Smooth muscle cell (in vitro differentiated cells): ENCODE data around the gene FCGR3A. TPM values are rescaled to one million over a fixed set of nuclear protein-coding genes. Genes with fewer than 3 reads are reported as not detected.
A peak's percentile ranks its signal among the peaks of the same experiment; 100 is the strongest.

Experiments
- DNase-seq: peaks from one replicate; lab custom pipeline; 2025; ENCODE audit not compliant: unreplicated experiment; lab: John Stamatoyannopoulos, UW
- H2AFZ ChIP-seq: fragments of 200-600 bp; sonication (generic); 2 replicates; pipeline ENCODE4 v1.6.0; 2016; ENCODE audit warnings: antibody characterized with exemption, low read depth, mild to moderate bottlenecking
- H3F3A ChIP-seq: fragments of 200-600 bp; sonication (generic); 2 replicates; pipeline ENCODE4 v1.6.0; 2017; ENCODE audit warnings: antibody characterized with exemption, low read depth
- H3K27ac ChIP-seq: fragments of 200-600 bp; sonication (generic); 2 replicates; pipeline ENCODE4 v1.5.1; 2016; ENCODE audit warnings: low read depth, mild to moderate bottlenecking
- H3K27me3 ChIP-seq: fragments of 200-600 bp; sonication (generic); 2 replicates; pipeline ENCODE4 v1.6.1; 2016; ENCODE audit warnings: low read depth, mild to moderate bottlenecking
- H3K36me3 ChIP-seq: fragments of 200-600 bp; sonication (generic); 2 replicates; pipeline ENCODE4 v1.5.1; 2016; ENCODE audit warnings: low read depth
- H3K4me1 ChIP-seq: fragments of 200-600 bp; sonication (generic); 2 replicates; pipeline ENCODE4 v1.5.1; 2016; ENCODE audit warnings: low read depth
- H3K4me2 ChIP-seq: fragments of 200-600 bp; sonication (generic); 2 replicates; pipeline ENCODE4 v1.6.0; 2016; ENCODE audit warnings: mild to moderate bottlenecking
- H3K4me3 ChIP-seq: fragments of 200-600 bp; sonication (generic); 2 replicates; pipeline ENCODE4 v1.5.1; 2016; ENCODE audit warnings: mild to moderate bottlenecking
- H3K79me2 ChIP-seq: fragments of 200-600 bp; sonication (generic); 2 replicates; pipeline ENCODE4 v1.6.0; 2016; ENCODE audit warnings: low read depth, mild to moderate bottlenecking
- H3K9ac ChIP-seq: fragments of 200-600 bp; sonication (generic); 2 replicates; pipeline ENCODE4 v1.6.0; 2016; ENCODE audit warnings: low read depth
- H3K9me3 ChIP-seq: fragments of 200-600 bp; sonication (generic); replicated peaks from 2 replicates; pipeline ENCODE4 v1.5.1; 2016; ENCODE audit warnings: low read depth
- H4K20me1 ChIP-seq: fragments of 200-600 bp; sonication (generic); 2 replicates; pipeline ENCODE4 v1.6.0; 2016; ENCODE audit warnings: low read depth
- CTCF ChIP-seq: fragments of 200-600 bp; sonication (generic); IDR thresholded peaks from 2 replicates; pipeline ENCODE4 v1.5.1; 2017; ENCODE audit warnings: borderline replicate concordance, mild to moderate bottlenecking, antibody characterized with exemption; ENCODE audit not compliant: insufficient read depth, poor library complexity, severe bottlenecking
- WGBS: methylation state at CpG from one replicate; pipeline ENCODE4 v1.1.7; 2016; ENCODE audit warnings: low lambda C conversion rate; 5-methylcytosine and 5-hydroxymethylcytosine counted together
- polyA plus RNA-seq: library from polyadenylated mRNA; unstranded; fragments of >200 nt; fragmentation: Nextera tagmentation; extraction: Ambion mirVana; gene quantifications from 2 replicates; pipeline ENCODE4 v1.2.1, GENCODE V29; 2016
- total RNA-seq: library from RNA; depleted of rRNA; stranded (reverse); fragments of >200 nt; gene quantifications from 2 replicates; pipeline ENCODE4 v1.2.3, GENCODE V29; 2014

FCGR3A gene
- total and polyA plus RNA-seq, 2 experiments from 2014 or later, result 0.09 TPM; not detected in 1

GRCh38 chr1:161511018-161511755 is 38.4 kb downstream of the FCGR3A start:
- H3K79me2 ChIP-seq, result no peaks in the 10 kb centered on the region
- H3K9ac ChIP-seq, result no peak overlapping the region
- no peak overlapping the region for H2AFZ ChIP-seq
- no peak for TF ChIP-seq CTCF
- H3K27me3 ChIP-seq, result no peaks in the 10 kb centered on the region
- no peak overlapping the region for H3K4me3 ChIP-seq
- H3K4me2 ChIP-seq, result no peak overlapping the region
- no peaks in the 10 kb centered on the region for H3K36me3 ChIP-seq
- H3F3A ChIP-seq, result no peaks in the 10 kb centered on the region
- H3K9me3 ChIP-seq, result no peaks in the 10 kb centered on the region
- 86% methylated on average over 5 of the region's 5 CpGs for WGBS
- H3K4me1 ChIP-seq, result no peaks in the 10 kb centered on the region
- no peaks in the 10 kb centered on the region for H4K20me1 ChIP-seq
- H3K27ac ChIP-seq, result no peak overlapping the region
- no peak for DNase-seq

GRCh38 chr1:161510477-161510876 is 39.1 kb downstream of the FCGR3A start:
- WGBS, result 88% methylated on average over 3 of the region's 3 CpGs
- H3K27me3 ChIP-seq, result no peaks in the 10 kb centered on the region
- DNase-seq, result no peak
- no peaks in the 10 kb centered on the region for H3K36me3 ChIP-seq
- H3K27ac ChIP-seq, result no peak overlapping the region
- no peak overlapping the region for H2AFZ ChIP-seq
- no peaks in the 10 kb centered on the region for H4K20me1 ChIP-seq
- H3K9me3 ChIP-seq, result no peaks in the 10 kb centered on the region
- TF ChIP-seq CTCF, result no peak
- H3K4me1 ChIP-seq, result no peaks in the 10 kb centered on the region
- H3F3A ChIP-seq, result no peaks in the 10 kb centered on the region
- no peak overlapping the region for H3K4me2 ChIP-seq
- H3K79me2 ChIP-seq, result no peaks in the 10 kb centered on the region
- no peak overlapping the region for H3K4me3 ChIP-seq
- no peak overlapping the region for H3K9ac ChIP-seq

- H4K20me1 ChIP-seq, result no peaks in the 10 kb centered on the region
- H3K36me3 ChIP-seq, result no peaks in the 10 kb centered on the region
- TF ChIP-seq CTCF, result no peak
- peaks cover 7% of the 10 kb centered on the region for H3K4me1 ChIP-seq
- H3K9ac ChIP-seq, result no peak overlapping the region
- no peaks in the 10 kb centered on the region for H3K27me3 ChIP-seq
- H3K79me2 ChIP-seq, result no peaks in the 10 kb centered on the region
- H3K27ac ChIP-seq, result peak overlapping the region; percentile 4
- peak overlapping the region; percentile 72 for H3K4me2 ChIP-seq
- DNase-seq, result no peak
- no peaks in the 10 kb centered on the region for H3K9me3 ChIP-seq
- H3F3A ChIP-seq, result no peaks in the 10 kb centered on the region
- H3K4me3 ChIP-seq, result no peak overlapping the region
- WGBS, result 36% methylated on average over 13 of the region's 15 CpGs
- no peak overlapping the region for H2AFZ ChIP-seq
Measured at GRCh38 chr1:161506336-161507223, 43.0 kb downstream of the FCGR3A start.
